ENCODE data around the gene PYGO1. TPM values are rescaled to one million over a fixed set of nuclear protein-coding genes. Genes with fewer than 3 reads are reported as not detected.

PYGO1 gene
- total and polyA plus RNA-seq, 9 of the 15 experiments (the other 6 are each of a cell fraction or from before 2014, with no cell fraction given) = under 0.01 to 0.07 (median 0.02) TPM; not detected in 5

DNA sequence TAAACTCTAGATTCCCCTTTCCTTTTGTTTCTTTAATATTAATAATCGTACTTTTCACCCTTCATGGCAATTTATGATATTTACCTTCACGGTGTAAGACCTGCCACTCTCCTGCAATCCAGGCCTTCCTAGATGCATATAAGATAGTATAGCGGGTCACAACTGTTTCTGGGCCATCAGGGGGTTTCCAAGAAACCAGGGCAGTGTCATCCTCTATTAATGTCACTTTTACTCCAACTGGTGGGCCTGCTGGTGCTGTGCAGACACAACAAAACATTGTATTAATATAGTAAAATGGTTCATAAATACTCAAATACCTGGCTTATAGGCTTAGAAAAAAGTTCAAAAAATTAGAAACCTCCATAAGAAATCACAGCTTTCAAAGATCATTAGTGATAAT is 48.9 kb upstream of the PYGO1 start (continued):
- TF ChIP-seq, protein P1, sequence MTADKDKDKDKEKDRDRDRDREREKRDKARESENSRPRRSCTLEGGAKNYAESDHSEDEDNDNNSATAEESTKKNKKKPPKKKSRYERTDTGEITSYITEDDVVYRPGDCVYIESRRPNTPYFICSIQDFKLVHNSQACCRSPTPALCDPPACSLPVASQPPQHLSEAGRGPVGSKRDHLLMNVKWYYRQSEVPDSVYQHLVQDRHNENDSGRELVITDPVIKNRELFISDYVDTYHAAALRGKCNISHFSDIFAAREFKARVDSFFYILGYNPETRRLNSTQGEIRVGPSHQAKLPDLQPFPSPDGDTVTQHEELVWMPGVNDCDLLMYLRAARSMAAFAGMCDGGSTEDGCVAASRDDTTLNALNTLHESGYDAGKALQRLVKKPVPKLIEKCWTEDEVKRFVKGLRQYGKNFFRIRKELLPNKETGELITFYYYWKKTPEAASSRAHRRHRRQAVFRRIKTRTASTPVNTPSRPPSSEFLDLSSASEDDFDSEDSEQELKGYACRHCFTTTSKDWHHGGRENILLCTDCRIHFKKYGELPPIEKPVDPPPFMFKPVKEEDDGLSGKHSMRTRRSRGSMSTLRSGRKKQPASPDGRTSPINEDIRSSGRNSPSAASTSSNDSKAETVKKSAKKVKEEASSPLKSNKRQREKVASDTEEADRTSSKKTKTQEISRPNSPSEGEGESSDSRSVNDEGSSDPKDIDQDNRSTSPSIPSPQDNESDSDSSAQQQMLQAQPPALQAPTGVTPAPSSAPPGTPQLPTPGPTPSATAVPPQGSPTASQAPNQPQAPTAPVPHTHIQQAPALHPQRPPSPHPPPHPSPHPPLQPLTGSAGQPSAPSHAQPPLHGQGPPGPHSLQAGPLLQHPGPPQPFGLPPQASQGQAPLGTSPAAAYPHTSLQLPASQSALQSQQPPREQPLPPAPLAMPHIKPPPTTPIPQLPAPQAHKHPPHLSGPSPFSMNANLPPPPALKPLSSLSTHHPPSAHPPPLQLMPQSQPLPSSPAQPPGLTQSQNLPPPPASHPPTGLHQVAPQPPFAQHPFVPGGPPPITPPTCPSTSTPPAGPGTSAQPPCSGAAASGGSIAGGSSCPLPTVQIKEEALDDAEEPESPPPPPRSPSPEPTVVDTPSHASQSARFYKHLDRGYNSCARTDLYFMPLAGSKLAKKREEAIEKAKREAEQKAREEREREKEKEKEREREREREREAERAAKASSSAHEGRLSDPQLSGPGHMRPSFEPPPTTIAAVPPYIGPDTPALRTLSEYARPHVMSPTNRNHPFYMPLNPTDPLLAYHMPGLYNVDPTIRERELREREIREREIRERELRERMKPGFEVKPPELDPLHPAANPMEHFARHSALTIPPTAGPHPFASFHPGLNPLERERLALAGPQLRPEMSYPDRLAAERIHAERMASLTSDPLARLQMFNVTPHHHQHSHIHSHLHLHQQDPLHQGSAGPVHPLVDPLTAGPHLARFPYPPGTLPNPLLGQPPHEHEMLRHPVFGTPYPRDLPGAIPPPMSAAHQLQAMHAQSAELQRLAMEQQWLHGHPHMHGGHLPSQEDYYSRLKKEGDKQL (CRISPR knock-in tag; IDR thresholded peaks at IDR 0.05; ENCODE audit: borderline replicate concordance) = no peak
- TF ChIP-seq PHF20 (IDR thresholded peaks at IDR 0.05; ENCODE audit: partially characterized antibody) (no peak), FOXP1 (CRISPR knock-in tag; IDR thresholded peaks at IDR 0.05) (no peak), NCOA2 (IDR thresholded peaks at IDR 0.05; ENCODE audit: partially characterized antibody in 2 of 2) (no peak)

DNA sequence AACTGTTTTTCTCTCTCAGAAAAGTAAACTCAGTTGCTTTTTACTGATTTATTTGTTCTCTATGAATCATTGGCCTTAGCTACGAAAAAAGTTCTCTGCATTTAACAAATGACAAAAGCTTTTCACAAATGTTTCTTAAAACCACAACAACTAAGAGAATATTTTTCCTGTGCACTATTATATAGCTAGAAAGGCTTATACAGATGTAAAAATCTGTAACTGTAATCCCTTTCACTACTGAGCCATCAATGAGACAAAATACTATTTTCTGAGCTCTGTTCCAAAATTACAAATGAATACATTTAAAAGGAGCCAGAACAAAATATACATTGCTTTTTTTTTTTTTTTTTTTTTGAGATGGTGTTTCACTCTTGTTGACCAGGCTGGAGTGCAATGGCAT is 45.6 kb upstream of the PYGO1 start:
- Histone ChIP-seq H3K9me3 (replicated peaks; ENCODE audit: control insufficient read depth, insufficient read depth, low read depth, low read length) (no peaks in the 10 kb centered on the region), H3K9ac (ENCODE audit: insufficient read depth in 1 of 2, low read depth in 2 of 2, low read length in 2 of 2) (no peak overlapping the region), H3K4me1 (replicated peaks in 1 of 2; ENCODE audit: control insufficient read depth in 2 of 2, insufficient read depth in 2 of 2, low read length in 2 of 2) (no peaks in the 10 kb centered on the region), H3K27me3 (ENCODE audit: control insufficient read depth in 2 of 2, insufficient read depth in 2 of 2, low read length in 2 of 2) (no peaks in the 10 kb centered on the region; a peak in 2 of 5 replicates), H3K36me3 (ENCODE audit: control insufficient read depth, insufficient read depth, low read length) (no peaks in the 10 kb centered on the region), H4K20me1 (replicated peaks; ENCODE audit: control insufficient read depth, insufficient read depth, low read length) (no peaks in the 10 kb centered on the region), H3K4me2 (ENCODE audit: insufficient read depth, low read length) (no peak overlapping the region), H3K9me1 (ENCODE audit: control insufficient read depth, insufficient read depth, low read length) (no peaks in the 10 kb centered on the region), H3K4me3 (no peak overlapping the region), H3K27ac (ENCODE audit: extremely low read depth, low read depth, low read length) (no peak overlapping the region), H2AFZ (ENCODE audit: low read depth, low read length) (no peak overlapping the region), H3K79me2 (ENCODE audit: control insufficient read depth, insufficient read depth, low read length) (no peaks in the 10 kb centered on the region)
- WGBS (ENCODE audit: insufficient coverage, low coverage, missing lambda C conversion rate) = 0% methylated on average over 1 of the region's 1 CpG
- FAIRE-seq (no peak), DNase-seq (ENCODE audit: extremely low read depth in 1 of 4, low spot score in 3 of 4) (no peak), ATAC-seq (no peak)
- ChIA-PET POLR2A (interaction anchor here (0.9 kb wide), 1 partner anchor 16 kb away, joined by 4 read pairs; no protein-coding TSS in a partner anchor), CTCF (ENCODE audit: low intra/inter-chr PET ratio) (no interaction called here)
- BruUV-seq (replicated peaks) = no TSS peak
- in situ Hi-C loops (cut with MboI) = no loop called here
- intact Hi-C loops (cut with micrococcal nuclease) = no loop called here
- no peak for TF ChIP-seq POU5F1 (IDR thresholded peaks at IDR 0.05; ENCODE audit: borderline replicate concordance, low read depth, low read length, partially characterized antibody)
- TF ChIP-seq, protein P2, sequence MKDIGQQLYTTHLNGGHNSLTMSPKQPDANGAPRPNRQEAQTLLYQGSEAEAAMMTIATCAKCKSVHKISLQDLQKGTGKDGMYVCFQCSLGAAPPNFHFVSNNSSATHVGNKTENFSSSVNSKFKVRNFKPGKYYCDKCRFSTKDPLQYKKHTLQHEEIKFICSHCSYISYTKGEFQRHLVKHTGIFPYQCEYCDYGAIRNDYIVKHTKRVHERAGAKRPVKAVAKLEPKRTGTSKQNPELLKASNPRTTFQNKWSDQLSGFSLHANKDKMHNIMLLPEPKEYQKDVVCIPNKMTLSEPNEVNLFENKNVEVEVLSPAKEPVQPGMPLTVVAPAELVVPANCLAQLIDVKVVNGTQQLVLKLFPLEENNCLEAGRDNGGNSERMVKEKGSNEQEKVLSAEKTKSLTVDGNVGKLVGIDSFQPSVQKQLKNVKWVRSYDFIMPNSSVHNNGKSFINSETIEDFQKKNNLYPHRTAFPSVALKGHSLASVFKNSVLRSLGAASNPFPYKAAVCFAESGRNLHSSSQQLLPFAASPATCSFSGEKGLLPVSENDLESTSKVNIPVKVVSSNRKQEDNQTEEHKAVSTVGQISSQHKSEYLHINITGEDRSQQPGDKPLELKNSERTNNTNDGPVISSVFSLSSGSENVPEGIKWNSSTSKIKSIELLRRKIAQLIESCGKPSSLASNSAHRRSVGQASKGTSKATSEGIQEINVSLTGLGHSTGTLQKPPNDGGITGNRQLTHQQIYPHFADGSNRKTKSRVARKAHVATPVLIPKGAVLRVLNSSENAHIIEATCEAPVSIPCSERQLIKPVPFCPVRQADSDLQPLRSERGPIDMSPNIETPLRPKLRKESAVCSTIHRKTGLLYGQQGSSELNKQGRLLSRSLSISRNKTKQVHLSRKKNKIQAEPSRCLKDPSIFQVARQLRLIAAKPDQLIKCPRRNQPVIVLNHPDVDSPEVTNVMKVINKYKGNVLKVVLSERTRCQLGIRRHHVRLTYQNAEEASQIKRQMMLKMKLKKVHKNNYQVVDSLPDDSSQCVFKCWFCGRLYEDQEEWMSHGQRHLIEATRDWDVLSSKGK (CRISPR knock-in tag; IDR thresholded peaks at IDR 0.05) = no peak
- TF ChIP-seq STAT5B (CRISPR knock-in tag; IDR thresholded peaks at IDR 0.05) = no peak
- no peak for TF ChIP-seq ZNF347 (CRISPR knock-in tag; IDR thresholded peaks at IDR 0.05; ENCODE audit: low read depth)
- TF ChIP-seq, protein P3, sequence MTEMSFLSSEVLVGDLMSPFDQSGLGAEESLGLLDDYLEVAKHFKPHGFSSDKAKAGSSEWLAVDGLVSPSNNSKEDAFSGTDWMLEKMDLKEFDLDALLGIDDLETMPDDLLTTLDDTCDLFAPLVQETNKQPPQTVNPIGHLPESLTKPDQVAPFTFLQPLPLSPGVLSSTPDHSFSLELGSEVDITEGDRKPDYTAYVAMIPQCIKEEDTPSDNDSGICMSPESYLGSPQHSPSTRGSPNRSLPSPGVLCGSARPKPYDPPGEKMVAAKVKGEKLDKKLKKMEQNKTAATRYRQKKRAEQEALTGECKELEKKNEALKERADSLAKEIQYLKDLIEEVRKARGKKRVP (CRISPR knock-in tag; IDR thresholded peaks at IDR 0.05) = no peak
